Parathyroid adenoma (tissue), 2 donors: Measurements from ENCODE around the gene CACNA1A.

ENCODE experiments used
- H2AFZ ChIP-seq: fragments of 300-600 bp; sonication (generic); one replicate; pipeline ENCODE4 v1.7.0; 2017; ENCODE audit warnings: antibody characterized with exemption, mild to moderate bottlenecking
- H3K27ac ChIP-seq: fragments of 300-600 bp; sonication (generic); one replicate; pipeline ENCODE4 v1.7.0; 2017
- H3K27me3 ChIP-seq: fragments of 300-600 bp; sonication (generic); one replicate; pipeline ENCODE4 v1.7.0; 2017; ENCODE audit warnings: low read length; ENCODE audit not compliant: control insufficient read depth, insufficient read depth
- H3K36me3 ChIP-seq: fragments of 300-600 bp; sonication (generic); one replicate; pipeline ENCODE4 v1.7.0; 2017; ENCODE audit warnings: low read length; ENCODE audit not compliant: control insufficient read depth, insufficient read depth
- H3K4me1 ChIP-seq: fragments of 300-600 bp; sonication (generic); one replicate; pipeline ENCODE4 v1.7.0; 2017; ENCODE audit warnings: control low read depth
- H3K4me2 ChIP-seq: fragments of 300-600 bp; sonication (generic); one replicate; pipeline ENCODE4 v1.7.0; 2017; ENCODE audit warnings: low read length
- H3K4me3 ChIP-seq: fragments of 300-600 bp; sonication (generic); one replicate; pipeline ENCODE4 v1.7.0; 2017; ENCODE audit warnings: low read depth, low read length
- H3K79me2 ChIP-seq: fragments of 300-600 bp; sonication (generic); one replicate; pipeline ENCODE4 v1.7.0; 2017; ENCODE audit warnings: control low read depth
- H3K9ac ChIP-seq: fragments of 300-600 bp; sonication (generic); one replicate; pipeline ENCODE4 v1.7.0; 2017; ENCODE audit warnings: mild to moderate bottlenecking
- H3K9me3 ChIP-seq: fragments of 300-600 bp; sonication (generic); one replicate; pipeline ENCODE4 v1.7.0; 2017; ENCODE audit warnings: low read length; ENCODE audit not compliant: control insufficient read depth
- CTCF ChIP-seq: fragments of 300-600 bp; sonication (generic); IDR thresholded peaks from one replicate; pipeline ENCODE4 v1.7.0; 2017; ENCODE audit warnings: antibody characterized with exemption, mild to moderate bottlenecking
- donor health status: primary hyperparathyroidism.

The CACNA1A gene

GRCh38 chr19:13400296-13400695 lies 106.0 kb downstream of the CACNA1A start:
- no peaks in the 10 kb centered on the region for H3K27me3 ChIP-seq
- H3K79me2 ChIP-seq, result no peaks in the 10 kb centered on the region
- no peak overlapping the region for H2AFZ ChIP-seq
- no peak for TF ChIP-seq CTCF
- H3K27ac ChIP-seq, result no peak overlapping the region
- H3K9me3 ChIP-seq, result no peaks in the 10 kb centered on the region
- no peak overlapping the region for H3K4me2 ChIP-seq
- H3K4me1 ChIP-seq, result peaks cover 3% of the 10 kb centered on the region
- H3K4me3 ChIP-seq, result no peak overlapping the region
- H3K9ac ChIP-seq, result no peak overlapping the region
- no peaks in the 10 kb centered on the region for H3K36me3 ChIP-seq

GRCh38 chr19:13399746-13400145 lies 106.5 kb downstream of the CACNA1A start:
- Histone ChIP-seq H3K4me3 (no peak overlapping the region), H2AFZ (no peak overlapping the region), H3K9ac (no peak overlapping the region), H3K4me2 (no peak overlapping the region), H3K27ac (no peak overlapping the region), H3K4me1 (peaks cover 3% of the 10 kb centered on the region), H3K36me3 (no peaks in the 10 kb centered on the region), H3K9me3 (no peaks in the 10 kb centered on the region), H3K27me3 (no peaks in the 10 kb centered on the region), H3K79me2 (no peaks in the 10 kb centered on the region)
- TF ChIP-seq CTCF, result no peak

- H3K36me3 ChIP-seq, result no peaks in the 10 kb centered on the region
- H3K4me2 ChIP-seq, result no peak overlapping the region
- no peak overlapping the region for H3K4me3 ChIP-seq
- no peaks in the 10 kb centered on the region for H3K79me2 ChIP-seq
- peaks cover 3% of the 10 kb centered on the region for H3K4me1 ChIP-seq
- no peak overlapping the region for H3K27ac ChIP-seq
- no peaks in the 10 kb centered on the region for H3K9me3 ChIP-seq
- H3K9ac ChIP-seq, result no peak overlapping the region
- TF ChIP-seq CTCF, result no peak
- no peak overlapping the region for H2AFZ ChIP-seq
- H3K27me3 ChIP-seq, result no peaks in the 10 kb centered on the region
These were observed 107.2 kb downstream of the CACNA1A start for GRCh38 chr19:13398780-13399726.

- Histone ChIP-seq H3K27me3 (no peaks in the 10 kb centered on the region), H3K4me2 (no peak overlapping the region), H3K79me2 (no peaks in the 10 kb centered on the region), H3K9me3 (no peaks in the 10 kb centered on the region), H3K9ac (no peak overlapping the region), H3K4me3 (no peak overlapping the region), H3K36me3 (no peaks in the 10 kb centered on the region), H3K27ac (no peak overlapping the region), H3K4me1 (peaks cover 3% of the 10 kb centered on the region), H2AFZ (no peak overlapping the region)
- no peak for TF ChIP-seq CTCF
These were observed 108.1 kb downstream of the CACNA1A start for GRCh38 chr19:13398182-13398581.
